Activated naive CD8-positive, alpha-beta T cell treated with anti-CD3 and anti-CD28 coated beads, Interleukin-2, amount 50 U/mL, for 16 hours (primary cell): Measurements from ENCODE around the gene IL3RA.
"Not testable (repeated sequence)": the region's sequence is repeated elsewhere in the genome, so short reads cannot be mapped to it uniquely, and the experiment has no call there.

Source experiments
- DNase-seq: peaks from one replicate; pipeline ENCODE4 v3.0.0-alpha.2; 2020; ENCODE audit warnings: low read depth, low spot score

IL3RA gene

GRCh38 chrX:1423215-1423614 is 86.6 kb downstream of the IL3RA start:
- DNase-seq: no peak

- no peak for DNase-seq
Observed at GRCh38 chrX:1424147-1424851, 87.7 kb downstream of the IL3RA start.

GRCh38 chrX:1425381-1425780 is 88.8 kb downstream of the IL3RA start:
- no peak for DNase-seq

GRCh38 chrX:1426321-1426720 is 89.7 kb downstream of the IL3RA start:
- DNase-seq: not testable (repeated sequence)

GRCh38 chrX:1427756-1428155 is 91.2 kb downstream of the IL3RA start:
- no peak for DNase-seq

GRCh38 chrX:1430451-1430850 is 93.9 kb downstream of the IL3RA start:
- no peak for DNase-seq
